Measurements from ENCODE around the gene C16orf86. TPM values are rescaled to one million over a fixed set of nuclear protein-coding genes. Genes with fewer than 3 reads are reported as not detected.

C16orf86 gene
- total RNA-seq, 2 experiments from 2014 or later, result 2.4 to 3.0 TPM

DNA sequence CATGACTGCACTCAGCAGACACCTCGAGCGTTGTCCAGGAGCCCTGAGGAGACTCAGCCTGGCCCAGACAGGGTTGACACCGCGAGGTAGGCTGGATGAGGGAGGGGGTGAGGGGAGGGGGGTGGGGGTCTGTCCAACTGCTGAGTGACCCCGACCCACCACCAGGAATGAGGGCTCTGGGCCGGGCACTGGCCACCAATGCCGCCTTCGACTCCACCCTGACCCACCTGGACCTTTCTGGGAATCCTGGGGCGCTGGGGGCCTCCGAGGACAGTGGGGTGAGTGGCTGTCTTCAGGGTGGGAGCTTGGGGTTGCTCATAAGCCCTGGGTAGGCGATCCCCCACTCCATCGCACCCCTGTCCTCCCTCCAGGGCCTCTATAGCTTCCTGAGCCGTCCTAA, 18.9 kb upstream of the C16orf86 start:
- Mint-ChIP-seq H3K4me3 (no peak overlapping the region), H3K36me3 (ENCODE audit: low read depth) (peaks cover 36% of the 10 kb centered on the region), H3K27me3 (no peaks in the 10 kb centered on the region), H3K9me3 (ENCODE audit: low read depth) (no peaks in the 10 kb centered on the region), H3K27ac (no peak overlapping the region), H3K4me1 (peaks cover 14% of the 10 kb centered on the region)
- intact Hi-C loops (cut with DNase I, micrococcal nuclease), result no loop called here
- CTCF ChIA-PET, result interaction anchor here (1.2 to 6.8 kb wide), 2 partner anchors 13 to 127 kb away, joined by 3 to 77 read pairs; partner anchors contain the start of genes ACD and PARD6A
- DNase-seq (no peak), ATAC-seq (no peak)
- POLR2A ChIA-PET, result interaction anchor here (0.8 kb wide), 1 partner anchor 12 kb away, joined by 4 read pairs; the partner anchor contains the start of gene ACD

DNA sequence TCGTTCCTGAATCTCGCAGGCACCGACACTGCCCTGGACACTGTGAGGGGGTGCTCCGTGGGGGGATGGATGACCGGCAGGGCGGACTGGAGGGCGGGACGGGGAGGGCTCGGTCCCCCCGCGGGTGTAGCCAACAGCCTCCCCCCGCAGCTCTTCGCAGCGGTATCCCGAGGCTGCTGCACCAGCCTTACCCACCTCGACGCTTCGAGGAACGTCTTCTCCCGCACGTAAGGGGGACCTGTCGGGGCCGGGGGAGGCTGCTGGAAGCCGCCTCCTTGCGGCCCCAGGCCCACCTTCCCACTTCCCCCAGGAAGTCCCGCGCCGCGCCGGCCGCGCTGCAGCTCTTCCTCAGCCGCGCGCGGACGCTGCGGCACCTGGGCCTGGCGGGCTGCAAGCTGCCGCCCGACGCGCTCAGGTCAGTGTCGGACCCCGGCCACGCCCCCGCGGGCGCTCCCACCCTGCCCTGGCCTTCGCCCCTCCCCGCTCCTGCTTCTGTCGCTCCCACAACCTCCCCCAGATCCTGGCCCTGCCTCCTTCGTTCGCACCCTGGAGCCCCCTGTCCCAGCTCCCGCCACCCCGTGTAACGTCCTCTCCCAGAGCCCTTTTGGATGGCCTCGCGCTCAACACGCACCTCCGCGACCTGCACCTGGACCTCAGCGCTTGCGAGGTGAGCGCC, 18.4 kb upstream of the C16orf86 start:
- Mint-ChIP-seq H3K4me3 (no peak overlapping the region), H3K9me3 (ENCODE audit: low read depth) (no peaks in the 10 kb centered on the region), H3K27me3 (no peaks in the 10 kb centered on the region), H3K27ac (no peak overlapping the region), H3K4me1 (peaks cover 14% of the 10 kb centered on the region), H3K36me3 (ENCODE audit: low read depth) (peaks cover 36% of the 10 kb centered on the region)
- no peak for DNase-seq
- POLR2A ChIA-PET, result no interaction called here
- intact Hi-C loops (cut with DNase I, micrococcal nuclease), result no loop called here
- CTCF ChIA-PET, result interaction anchor here (1.2 to 6.8 kb wide), 2 partner anchors 12 to 127 kb away, joined by 3 to 77 read pairs; partner anchors contain the start of genes ACD and PARD6A
- ATAC-seq, result no peak

DNA sequence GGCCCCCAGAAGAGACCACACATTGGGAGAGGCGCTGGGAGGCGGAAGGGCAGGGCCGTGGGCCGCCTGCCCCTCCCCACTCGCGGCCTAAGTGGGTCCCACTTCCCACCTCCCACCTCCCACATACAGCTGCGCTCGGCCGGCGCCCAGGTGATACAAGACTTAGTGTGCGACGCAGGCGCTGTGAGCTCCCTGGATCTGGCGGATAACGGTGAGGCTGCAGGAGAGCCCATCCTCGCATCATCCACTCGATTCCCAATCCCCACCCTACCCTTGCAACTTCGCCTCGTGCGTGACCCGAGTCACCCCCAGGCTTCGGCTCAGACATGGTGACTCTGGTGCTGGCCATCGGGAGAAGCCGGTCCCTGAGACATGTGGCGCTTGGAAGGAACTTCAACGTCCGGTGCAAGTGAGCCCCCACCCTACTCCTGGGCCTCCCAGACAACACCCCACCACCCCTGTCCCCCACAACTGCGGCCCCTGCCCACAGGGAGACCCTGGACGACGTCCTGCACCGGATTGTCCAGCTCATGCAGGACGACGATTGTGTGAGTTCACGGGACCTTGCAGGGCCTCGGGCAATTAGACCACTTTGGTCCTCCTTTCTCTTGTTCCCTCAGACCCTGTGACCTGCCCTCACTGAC, 17.7 kb upstream of the C16orf86 start:
- CTCF ChIA-PET, result interaction anchor here (2.1 kb wide), 1 partner anchor 87 kb away, joined by 7 read pairs; the partner anchor contains the start of gene CTCF
- H3K27ac Mint-ChIP-seq, result no peak overlapping the region

DNA sequence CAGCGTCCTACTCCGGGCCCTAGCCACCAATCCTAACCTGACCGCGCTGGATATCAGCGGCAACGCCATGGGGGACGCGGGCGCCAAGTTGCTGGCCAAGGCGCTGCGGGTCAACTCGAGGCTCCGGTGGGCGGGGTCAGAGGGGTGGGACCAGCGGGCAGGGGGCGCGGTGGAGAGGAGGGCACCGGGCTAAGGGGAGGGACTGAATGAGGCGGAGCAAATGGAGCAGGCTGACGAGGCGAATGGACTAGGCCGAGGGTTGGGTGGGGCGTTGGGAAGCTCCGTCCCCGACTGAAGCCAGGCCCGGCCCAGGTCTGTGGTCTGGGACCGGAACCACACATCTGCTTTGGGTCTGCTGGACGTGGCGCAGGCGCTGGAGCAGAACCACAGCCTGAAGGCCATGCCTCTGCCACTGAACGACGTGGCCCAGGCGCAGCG, 17.1 kb upstream of the C16orf86 start:
- H3K27ac Mint-ChIP-seq, result no peak overlapping the region
- H3K27me3 Mint-ChIP-seq, result no peaks in the 10 kb centered on the region
- no peaks in the 10 kb centered on the region for H3K9me3 Mint-ChIP-seq (ENCODE audit: low read depth)
- ChIA-PET CTCF (interaction anchor here (2.1 kb wide), 1 partner anchor 88 kb away, joined by 7 read pairs; the partner anchor contains the start of gene CTCF), POLR2A (no interaction called here)
- peaks cover 11% of the 10 kb centered on the region for H3K4me1 Mint-ChIP-seq
- no peak overlapping the region for H3K4me3 Mint-ChIP-seq
- ATAC-seq, result no peak
- intact Hi-C loops (cut with DNase I, micrococcal nuclease), result no loop called here
- H3K36me3 Mint-ChIP-seq (ENCODE audit: low read depth), result peaks cover 38% of the 10 kb centered on the region
- DNase-seq, result no peak

More for the DNA sequence above, 17.7 kb upstream of the C16orf86 start:
- Mint-ChIP-seq H3K4me3 (no peak overlapping the region), H3K4me1 (peaks cover 14% of the 10 kb centered on the region), H3K27me3 (no peaks in the 10 kb centered on the region), H3K9me3 (ENCODE audit: low read depth) (no peaks in the 10 kb centered on the region), H3K36me3 (ENCODE audit: low read depth) (peaks cover 38% of the 10 kb centered on the region)
- DNase-seq (no peak), ATAC-seq (no peak)
- intact Hi-C loops (cut with DNase I, micrococcal nuclease), result no loop called here
- POLR2A ChIA-PET, result no interaction called here

DNA sequence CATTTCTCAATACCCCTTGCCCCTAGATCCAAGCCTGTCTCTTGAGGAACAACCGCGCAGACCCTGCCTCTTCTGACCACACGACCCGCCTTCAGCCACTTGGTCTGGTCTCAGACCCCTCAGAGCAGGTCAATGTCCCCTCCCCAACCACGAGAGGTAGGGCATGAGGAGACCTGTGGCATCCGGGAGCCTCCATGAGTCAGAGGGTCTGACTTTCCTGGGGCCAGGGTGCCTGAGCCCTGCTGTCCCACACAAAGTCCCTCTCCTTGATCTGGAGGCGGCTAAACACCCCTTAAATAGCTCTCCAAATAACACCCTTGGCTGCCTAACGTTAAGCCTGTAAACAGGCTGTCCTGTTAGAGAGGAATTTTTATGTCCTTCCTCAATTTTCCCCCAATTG, 16.6 kb upstream of the C16orf86 start:
- intact Hi-C loops (cut with DNase I, micrococcal nuclease), result no loop called here
- ATAC-seq (no peak), DNase-seq (no peak)
- no peaks in the 10 kb centered on the region for H3K9me3 Mint-ChIP-seq (ENCODE audit: low read depth)
- no peak overlapping the region for H3K4me3 Mint-ChIP-seq
- H3K27ac Mint-ChIP-seq, result no peak overlapping the region
- POLR2A ChIA-PET, result interaction anchor here (1.8 kb wide), 1 partner anchor 10 kb away, joined by 6 read pairs; the partner anchor contains the start of genes ACD and PARD6A
- peaks cover 42% of the 10 kb centered on the region for H3K36me3 Mint-ChIP-seq (ENCODE audit: low read depth)
- H3K4me1 Mint-ChIP-seq, result peaks cover 10% of the 10 kb centered on the region
- CTCF ChIA-PET, result interaction anchor here (2.1 kb wide), 1 partner anchor 88 kb away, joined by 7 read pairs; the partner anchor contains the start of gene CTCF
- H3K27me3 Mint-ChIP-seq, result no peaks in the 10 kb centered on the region

DNA sequence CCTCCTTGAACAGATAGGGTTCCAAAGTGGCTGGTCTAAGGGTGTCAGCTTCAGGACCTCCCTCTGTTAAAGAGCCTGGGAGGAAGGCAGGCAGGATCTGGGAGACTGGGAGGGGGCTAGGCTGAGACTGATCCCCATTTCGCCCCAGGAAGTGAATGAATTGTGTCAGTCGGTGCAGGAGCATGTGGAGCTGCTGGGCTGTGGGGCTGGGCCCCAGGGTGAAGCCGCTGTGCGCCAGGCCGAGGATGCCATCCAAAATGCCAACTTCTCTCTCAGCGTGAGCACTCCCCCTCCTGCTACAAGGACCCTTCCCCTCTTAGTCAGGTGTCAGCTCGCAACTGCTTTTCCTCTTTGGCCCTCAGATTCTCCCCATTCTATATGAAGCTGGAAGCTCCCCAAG, 15.6 kb upstream of the C16orf86 start:
- Mint-ChIP-seq H3K4me3 (no peak overlapping the region), H3K9me3 (ENCODE audit: low read depth) (no peaks in the 10 kb centered on the region), H3K36me3 (ENCODE audit: low read depth) (peaks cover 47% of the 10 kb centered on the region), H3K4me1 (peaks cover 8% of the 10 kb centered on the region), H3K27me3 (no peaks in the 10 kb centered on the region), H3K27ac (no peak overlapping the region)
- DNase-seq (no peak), ATAC-seq (no peak)
- POLR2A ChIA-PET, result interaction anchor here (1.8 kb wide), 1 partner anchor 9 kb away, joined by 6 read pairs; the partner anchor contains the start of genes ACD and PARD6A
- intact Hi-C loops (cut with DNase I, micrococcal nuclease), result no loop called here
- CTCF ChIA-PET, result interaction anchor here (1.0 to 2.6 kb wide), 4 partner anchors 11 to 130 kb away, joined by 3 to 12 read pairs (median 5); no protein-coding TSS in a partner anchor

DNA sequence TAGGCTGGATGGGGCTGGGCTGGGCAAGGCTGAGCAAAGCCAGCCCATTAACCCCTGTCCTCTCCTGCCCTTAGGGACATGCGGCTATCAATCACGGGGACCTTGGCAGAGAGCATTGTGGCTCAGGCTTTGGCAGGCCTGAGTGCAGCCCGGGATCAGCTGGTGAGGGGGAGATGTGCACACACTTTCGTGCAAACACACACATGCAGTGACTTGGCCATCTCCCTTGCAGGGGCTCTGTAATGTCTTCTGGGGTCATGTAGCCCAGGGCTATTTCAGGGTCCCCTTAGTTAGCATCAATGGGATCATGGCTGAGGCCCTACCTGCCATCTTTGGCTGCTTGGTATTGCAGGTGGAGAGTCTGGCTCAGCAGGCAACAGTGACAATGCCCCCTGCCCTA, 14.8 kb upstream of the C16orf86 start:
- H3K27me3 Mint-ChIP-seq, result no peaks in the 10 kb centered on the region
- intact Hi-C loops (cut with DNase I, micrococcal nuclease), result no loop called here
- DNase-seq (no peak), ATAC-seq (no peak)
- ChIA-PET POLR2A (interaction anchor here (1.8 kb wide), 1 partner anchor 8 kb away, joined by 6 read pairs; the partner anchor contains the start of genes ACD and PARD6A), CTCF (interaction anchor here (0.8 to 2.6 kb wide), 6 partner anchors 11 to 131 kb away, joined by 3 to 12 read pairs (median 3); no protein-coding TSS in a partner anchor)
- no peaks in the 10 kb centered on the region for H3K9me3 Mint-ChIP-seq (ENCODE audit: low read depth)
- no peak overlapping the region for H3K27ac Mint-ChIP-seq
- H3K36me3 Mint-ChIP-seq (ENCODE audit: low read depth), result peaks cover 46% of the 10 kb centered on the region
- peaks cover 2% of the 10 kb centered on the region for H3K4me1 Mint-ChIP-seq
- no peak overlapping the region for H3K4me3 Mint-ChIP-seq

DNA sequence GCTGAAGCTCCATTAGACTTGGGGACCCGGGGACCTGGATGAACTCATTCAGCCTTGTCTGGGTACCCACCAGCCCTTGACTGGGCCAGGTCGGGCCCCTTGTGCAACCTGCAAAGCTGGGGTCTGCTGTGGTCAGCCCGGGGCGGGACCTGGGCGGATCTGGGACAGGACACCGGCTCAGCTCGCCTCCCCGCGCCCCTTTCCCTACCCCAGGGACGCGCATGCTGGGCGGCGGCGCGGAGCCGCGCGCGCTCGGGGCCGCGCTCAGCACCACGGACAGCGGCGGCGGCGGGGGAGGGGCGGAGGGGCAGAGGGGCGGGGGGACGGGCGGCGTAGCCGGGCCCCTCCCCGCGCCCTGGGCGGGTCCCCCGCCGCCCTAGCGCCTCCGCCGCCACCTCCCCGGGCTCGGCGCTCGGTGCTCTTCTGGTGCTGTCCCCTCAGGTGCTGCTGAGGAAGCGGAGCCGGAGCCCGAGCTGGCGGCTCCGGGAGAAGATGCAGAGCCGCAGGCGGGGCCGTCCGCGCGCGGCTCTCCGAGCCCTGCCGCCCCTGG, 14.0 kb upstream of the C16orf86 start:
- no peak for ATAC-seq
- no peak for DNase-seq
- Mint-ChIP-seq H3K27me3 (no peaks in the 10 kb centered on the region), H3K36me3 (ENCODE audit: low read depth) (peaks cover 41% of the 10 kb centered on the region), H3K4me3 (no peak overlapping the region), H3K27ac (no peak overlapping the region), H3K4me1 (peaks cover 2% of the 10 kb centered on the region), H3K9me3 (ENCODE audit: low read depth) (no peaks in the 10 kb centered on the region)
- CTCF ChIA-PET, result interaction anchor here (0.8 to 2.6 kb wide), 4 partner anchors 10 to 106 kb away, joined by 3 to 12 read pairs (median 3); no protein-coding TSS in a partner anchor
- POLR2A ChIA-PET, result no interaction called here
- intact Hi-C loops (cut with DNase I, micrococcal nuclease), result no loop called here

DNA sequence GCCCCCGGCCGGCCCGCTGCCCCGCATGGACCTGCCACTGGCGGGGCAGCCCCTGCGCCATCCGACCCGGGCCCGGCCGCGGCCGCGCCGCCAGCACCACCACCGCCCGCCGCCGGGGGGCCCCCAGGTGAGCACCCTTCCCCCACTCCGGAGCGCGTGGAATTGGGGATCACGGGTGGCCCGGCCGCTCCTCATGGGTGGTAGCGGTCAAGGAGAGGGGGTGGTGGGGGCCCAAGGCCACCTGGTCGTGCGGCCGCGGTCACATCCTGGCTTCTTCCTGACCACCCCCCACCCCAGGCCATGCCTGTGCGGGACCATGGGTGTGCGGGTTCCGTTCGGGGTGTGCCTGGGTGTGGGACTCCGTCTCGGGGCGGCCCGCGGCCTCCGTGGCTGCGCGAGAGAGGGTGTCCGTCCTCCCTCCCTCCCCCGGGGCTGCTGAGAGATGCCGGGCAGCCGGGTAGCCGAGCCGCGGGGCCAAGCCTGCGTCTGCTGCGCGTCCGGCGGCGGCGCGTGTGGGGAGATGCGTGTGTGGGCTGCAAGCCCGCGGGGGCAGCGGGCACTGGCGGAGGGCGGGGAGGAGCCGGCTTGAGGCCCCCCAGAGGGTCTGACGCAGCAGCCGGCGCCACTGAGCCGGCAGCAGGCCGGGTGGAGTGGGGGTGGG, 13.4 kb upstream of the C16orf86 start:
- DNase-seq (no peak), ATAC-seq (no peak)
- no peaks in the 10 kb centered on the region for H3K27me3 Mint-ChIP-seq
- H3K36me3 Mint-ChIP-seq (ENCODE audit: low read depth), result peaks cover 44% of the 10 kb centered on the region
- ChIA-PET POLR2A (no interaction called here), CTCF (no interaction called here)
- H3K4me3 Mint-ChIP-seq, result no peak overlapping the region
- peaks cover 5% of the 10 kb centered on the region for H3K4me1 Mint-ChIP-seq
- intact Hi-C loops (cut with DNase I, micrococcal nuclease), result no loop called here
- H3K9me3 Mint-ChIP-seq (ENCODE audit: low read depth), result no peaks in the 10 kb centered on the region
- no peak overlapping the region for H3K27ac Mint-ChIP-seq

DNA sequence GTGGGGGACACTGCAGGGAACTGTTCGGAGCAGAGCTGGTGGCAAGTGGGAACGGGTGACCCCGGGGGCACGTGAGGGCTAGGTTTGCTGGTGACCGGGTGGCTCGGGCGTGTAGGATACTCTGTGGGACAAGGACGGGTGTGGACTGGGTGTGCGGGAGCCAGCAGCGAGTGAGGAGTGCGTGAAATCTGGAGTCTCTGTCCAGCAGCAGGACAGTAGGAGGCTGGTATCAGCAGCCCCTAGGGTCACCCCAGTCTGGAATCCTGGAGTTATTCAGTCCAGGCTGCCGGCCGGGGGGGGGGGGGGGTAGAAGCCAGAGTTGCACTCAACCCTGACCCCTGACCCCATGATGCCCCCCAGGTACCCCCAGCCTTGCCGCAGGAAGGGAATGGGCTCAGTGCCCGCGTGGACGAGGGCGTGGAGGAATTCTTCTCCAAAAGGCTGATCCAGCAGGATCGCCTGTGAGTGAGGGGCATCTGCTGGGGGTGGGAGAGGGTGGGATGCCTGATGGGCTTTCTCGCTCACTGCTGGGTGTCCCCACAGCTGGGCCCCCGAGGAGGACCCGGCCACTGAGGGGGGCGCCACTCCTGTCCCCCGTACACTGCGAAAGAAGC, 12.7 kb upstream of the C16orf86 start:
- ATAC-seq (no peak), DNase-seq (no peak)
- intact Hi-C loops (cut with DNase I, micrococcal nuclease), result no loop called here
- H3K4me3 Mint-ChIP-seq, result no peak overlapping the region
- H3K27ac Mint-ChIP-seq, result no peak overlapping the region
- H3K36me3 Mint-ChIP-seq (ENCODE audit: low read depth), result peaks cover 44% of the 10 kb centered on the region
- ChIA-PET POLR2A (no interaction called here), CTCF (no interaction called here)
- no peaks in the 10 kb centered on the region for H3K9me3 Mint-ChIP-seq (ENCODE audit: low read depth)
- H3K4me1 Mint-ChIP-seq, result peaks cover 11% of the 10 kb centered on the region
- no peaks in the 10 kb centered on the region for H3K27me3 Mint-ChIP-seq

Data from activated CD4-positive, alpha-beta T cell treated with anti-CD3 and anti-CD28 coated beads for 36 hours (primary cell).